Endodermal cell (in vitro differentiated cells): ENCODE data around the gene ING5. TPM values are rescaled to one million over a fixed set of nuclear protein-coding genes. Genes with fewer than 3 reads are reported as not detected.

Source experiments
- DNase-seq: peaks from one replicate; pipeline ENCODE4 v3.0.0-alpha.2; 2017
- H3K27ac ChIP-seq: 2 replicates; pipeline ENCODE4 v1.5.1; 2013; ENCODE audit warnings: mild to moderate bottlenecking, low read depth, low read length, moderate library complexity
- H3K27me3 ChIP-seq: 2 replicates; pipeline ENCODE4 v1.6.1; 2013; ENCODE audit warnings: mild to moderate bottlenecking, low read length, moderate library complexity; ENCODE audit not compliant: insufficient read depth, control insufficient read depth, poor library complexity, severe bottlenecking
- H3K36me3 ChIP-seq: 2 replicates; pipeline ENCODE4 v1.7.0; 2013; ENCODE audit warnings: mild to moderate bottlenecking, low read length, moderate library complexity; ENCODE audit not compliant: control insufficient read depth, insufficient read depth
- H3K4me1 ChIP-seq: one replicate; pipeline ENCODE4 v1.7.0; 2013; ENCODE audit warnings: low read length; ENCODE audit not compliant: control insufficient read depth, insufficient read depth
- H3K4me3 ChIP-seq: 2 replicates; pipeline ENCODE4 v1.5.1; 2013; ENCODE audit warnings: mild to moderate bottlenecking, low read length, moderate library complexity
- H3K9ac ChIP-seq: 2 replicates; pipeline ENCODE4 v1.6.1; 2013; ENCODE audit warnings: mild to moderate bottlenecking, low read length, moderate library complexity; ENCODE audit not compliant: poor library complexity, severe bottlenecking; ENCODE audit errors: extremely low read depth
- H3K9me3 ChIP-seq: 2 replicates; pipeline ENCODE4 v1.6.1; 2013; ENCODE audit warnings: mild to moderate bottlenecking, low read length, moderate library complexity; ENCODE audit not compliant: control insufficient read depth
- H3K27ac Mint-ChIP-seq: 2 replicates; pipeline ENCODE4 v1.8.0; 2020; ENCODE audit warnings: mixed read lengths
- H3K27me3 Mint-ChIP-seq: 2 replicates; pipeline ENCODE4 v1.8.0; 2021; ENCODE audit warnings: mild to moderate bottlenecking, mixed read lengths; ENCODE audit not compliant: insufficient read depth
- H3K36me3 Mint-ChIP-seq: 2 replicates; pipeline ENCODE4 v1.8.0; 2020; ENCODE audit warnings: low read depth, mixed read lengths
- H3K4me1 Mint-ChIP-seq: 2 replicates; pipeline ENCODE4 v1.8.0; 2020; ENCODE audit warnings: mixed read lengths
- H3K4me3 Mint-ChIP-seq: 2 replicates; pipeline ENCODE4 v1.8.0; 2020; ENCODE audit warnings: mild to moderate bottlenecking, moderate library complexity, mixed read lengths
- H3K9me3 Mint-ChIP-seq: 2 replicates; pipeline ENCODE4 v1.8.0; 2020; ENCODE audit warnings: mild to moderate bottlenecking, mixed read lengths
- CTCF ChIP-seq: fragments of 200-600 bp; sonication (generic); conservative IDR thresholded peaks from 2 replicates; pipeline ENCODE4 v1.5.0; 2021; ENCODE audit warnings: antibody characterized with exemption, mild to moderate bottlenecking
- WGBS, 2 experiments: methylation state at CpG; one replicate each; pipeline versions ENCODE4 v1.1.5 to v1.1.7; 2013; ENCODE audit warnings: missing lambda C conversion rate in 2 of 2, mixed read lengths in 1 of 2; ENCODE audit not compliant: insufficient coverage in 1 of 2, insufficient read length in 1 of 2; 5-methylcytosine and 5-hydroxymethylcytosine counted together
- total RNA-seq, 2 donors: library from RNA; stranded (reverse); fragmentation: NEBNext Ultra II Directional in 1 of 2; extraction: Animal tissue kit (Norgen Biotek cat#: 25700) in 1 of 2; gene quantifications; 2 replicates in 1 of 2; 3 replicates in 1 of 2; pipeline ENCODE4 v1.2.1, GENCODE V29; 2021

ING5 gene
- total RNA-seq, 2 donors from 2014 or later: 44.9 to 53.1 TPM

- Mint-ChIP-seq H3K27ac (peak overlapping the region; percentile 73), H3K27me3 (no peaks in the 10 kb centered on the region), H3K4me3 (no peak overlapping the region), H3K9me3 (no peaks in the 10 kb centered on the region), H3K36me3 (peaks cover 3% of the 10 kb centered on the region), H3K4me1 (peaks cover 9% of the 10 kb centered on the region)
- H3K27me3 ChIP-seq: no peaks in the 10 kb centered on the region
- TF ChIP-seq CTCF: no peak
- no peaks in the 10 kb centered on the region for H3K36me3 ChIP-seq
- peaks cover 5% of the 10 kb centered on the region for H3K4me1 ChIP-seq
- no peak for DNase-seq
- no peak overlapping the region for H3K9ac ChIP-seq
- no peak overlapping the region for H3K27ac ChIP-seq
- WGBS, 2 experiments: 82 to 83% methylated on average over 4 to 9 of the region's 9 CpGs
- no peak overlapping the region for H3K4me3 ChIP-seq
- H3K9me3 ChIP-seq: no peaks in the 10 kb centered on the region
These were observed 70.2 kb downstream of the ING5 start for GRCh38 chr2:241772063-241772499.

GRCh38 chr2:241773511-241774418 is 71.9 kb downstream of the ING5 start:
- H3K27ac Mint-ChIP-seq: no peak overlapping the region
- Histone ChIP-seq H3K9me3 (no peaks in the 10 kb centered on the region), H3K4me3 (no peak overlapping the region), H3K9ac (no peak overlapping the region), H3K27me3 (no peaks in the 10 kb centered on the region), H3K27ac (no peak overlapping the region), H3K4me1 (peaks cover 5% of the 10 kb centered on the region), H3K36me3 (no peaks in the 10 kb centered on the region)
- H3K4me3 Mint-ChIP-seq: no peak overlapping the region
- no peaks in the 10 kb centered on the region for H3K36me3 Mint-ChIP-seq
- 92 to 93% methylated on average over 13 to 29 of the region's 29 CpGs for WGBS, 2 experiments
- H3K9me3 Mint-ChIP-seq: peaks cover 5% of the 10 kb centered on the region
- peak; percentile 50 for DNase-seq
- peaks cover 17% of the 10 kb centered on the region for H3K4me1 Mint-ChIP-seq
- H3K27me3 Mint-ChIP-seq: no peaks in the 10 kb centered on the region
- TF ChIP-seq CTCF: no peak

- no peaks in the 10 kb centered on the region for H3K36me3 ChIP-seq
- Mint-ChIP-seq H3K36me3 (no peaks in the 10 kb centered on the region), H3K9me3 (peaks cover 11% of the 10 kb centered on the region), H3K4me3 (no peak overlapping the region), H3K27me3 (no peaks in the 10 kb centered on the region), H3K4me1 (peaks cover 19% of the 10 kb centered on the region), H3K27ac (no peak overlapping the region)
- peaks cover under 1% of the 10 kb centered on the region for H3K9me3 ChIP-seq
- H3K27me3 ChIP-seq: no peaks in the 10 kb centered on the region
- H3K4me1 ChIP-seq: peaks cover 5% of the 10 kb centered on the region
- peak; percentile 50 for DNase-seq
- H3K27ac ChIP-seq: no peak overlapping the region
- no peak overlapping the region for H3K4me3 ChIP-seq
- WGBS, 2 experiments: 94 to 96% methylated on average over 17 to 40 of the region's 40 CpGs
- TF ChIP-seq CTCF: no peak
- no peak overlapping the region for H3K9ac ChIP-seq
These were observed 72.8 kb downstream of the ING5 start for GRCh38 chr2:241774419-241775222.
